HG03175 (cell line): Measurements from ENCODE around the gene PALS2.

Source experiments
- ATAC-seq: cut with Tn5 transposase; IDR thresholded peaks from one replicate; pipeline ENCODE4 v1.9.1; 2021; ENCODE audit warnings: mild to moderate bottlenecking, moderate library complexity; ENCODE audit not compliant: unreplicated experiment

PALS2 gene

DNA sequence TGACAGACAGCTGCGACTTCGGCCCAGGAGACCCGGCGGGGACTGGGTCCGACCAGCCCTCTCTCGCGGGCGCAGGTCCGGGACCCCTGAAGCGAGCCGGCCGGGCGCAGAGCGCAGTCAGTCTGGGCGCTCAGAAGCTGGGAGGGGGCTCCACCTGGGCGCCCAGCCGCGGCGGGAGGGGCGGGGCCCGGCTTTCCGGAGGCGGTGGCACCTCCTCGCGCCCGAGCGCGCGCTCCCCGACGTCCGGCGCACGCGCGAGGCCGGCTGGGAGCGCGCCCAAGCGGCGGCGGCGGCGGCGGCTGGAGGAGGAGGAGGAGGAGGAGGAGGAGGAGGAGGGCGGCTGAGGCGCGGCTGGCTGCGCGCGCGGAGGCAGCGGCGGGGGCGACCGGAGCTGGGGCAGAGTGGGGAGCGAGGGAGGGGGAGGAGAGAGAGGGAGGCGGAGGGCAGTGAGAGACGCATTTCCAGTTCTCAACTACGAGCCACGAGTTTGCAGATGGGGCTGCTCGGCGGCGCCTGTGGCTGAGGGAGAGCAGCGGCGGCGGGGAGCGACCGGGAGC, at the start of gene PALS2:
PALS2 (plus strand) TSS at position 456 of the 557 bp plus-strand sequence. CDS start 50,216 bp downstream, outside the sequence.
- ATAC-seq: peak; percentile 34

- ATAC-seq: no peak
Observed at GRCh38 chr7:24531255-24531654, 42.0 kb upstream of the PALS2 start.

- ATAC-seq: no peak
Observed at GRCh38 chr7:24536682-24537081, 36.6 kb upstream of the PALS2 start.

- ATAC-seq: no peak
Observed at GRCh38 chr7:24540956-24541355, 32.3 kb upstream of the PALS2 start.

DNA sequence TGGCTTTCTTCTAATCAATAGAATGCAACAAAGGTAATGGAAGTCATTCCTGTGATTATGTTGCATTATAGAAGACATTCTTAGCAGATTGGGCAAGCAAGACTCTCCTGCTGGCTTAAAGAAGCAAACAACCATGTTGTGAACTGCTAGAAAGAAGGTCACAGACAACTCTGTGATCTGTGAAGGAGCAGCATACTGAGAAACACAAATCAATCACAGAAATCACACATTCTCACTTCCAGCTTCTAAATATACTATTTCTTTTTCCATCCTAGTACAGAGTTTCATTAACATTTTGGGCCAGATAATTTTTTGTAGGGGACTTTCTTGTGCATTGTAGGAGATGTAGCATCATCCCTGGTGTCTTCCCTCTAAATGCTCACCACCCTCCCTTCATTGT, 28.0 kb upstream of the PALS2 start:
- no peak for ATAC-seq

DNA sequence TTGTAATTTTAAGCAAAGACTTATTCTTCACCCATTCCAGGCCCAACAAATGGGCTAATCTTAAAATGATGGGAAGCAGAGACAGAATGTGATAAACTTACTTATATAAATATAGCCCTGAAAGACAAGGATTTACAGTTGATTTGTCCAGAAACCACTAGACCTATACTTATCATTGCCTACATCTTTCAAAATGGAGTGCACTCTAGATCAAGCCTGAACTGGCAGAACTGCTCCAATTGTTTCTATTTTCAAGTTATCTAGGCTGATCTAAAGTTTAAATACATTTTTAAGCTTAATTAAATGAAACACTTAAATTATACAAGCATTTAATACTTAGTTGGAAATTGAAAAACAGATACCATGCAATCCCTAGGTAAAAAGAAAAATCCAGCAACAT, 24.9 kb upstream of the PALS2 start:
- no peak for ATAC-seq

DNA sequence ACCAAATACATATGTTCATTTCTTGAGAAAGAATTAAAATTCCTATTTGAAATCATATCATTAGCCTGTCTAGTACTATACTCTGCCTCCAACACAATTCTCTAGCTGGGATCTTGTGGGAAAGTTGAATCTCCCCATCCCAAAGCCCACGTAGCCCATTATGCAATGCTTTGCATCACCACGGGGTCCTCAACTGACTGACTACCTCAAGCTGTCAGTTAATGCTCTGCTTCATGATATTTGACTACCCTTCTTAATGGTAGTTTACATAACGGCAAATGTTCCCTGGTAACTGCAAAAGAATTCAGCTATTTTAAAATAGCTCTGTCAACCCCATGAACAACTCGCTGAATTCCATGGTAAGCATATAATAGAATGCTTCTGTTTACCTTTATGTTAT, 23.3 kb upstream of the PALS2 start:
- no peak for ATAC-seq

GRCh38 chr7:24555184-24555583, 18.1 kb upstream of the PALS2 start:
- no peak for ATAC-seq

- no peak for ATAC-seq
Observed at GRCh38 chr7:24555719-24556118, 17.5 kb upstream of the PALS2 start.

DNA sequence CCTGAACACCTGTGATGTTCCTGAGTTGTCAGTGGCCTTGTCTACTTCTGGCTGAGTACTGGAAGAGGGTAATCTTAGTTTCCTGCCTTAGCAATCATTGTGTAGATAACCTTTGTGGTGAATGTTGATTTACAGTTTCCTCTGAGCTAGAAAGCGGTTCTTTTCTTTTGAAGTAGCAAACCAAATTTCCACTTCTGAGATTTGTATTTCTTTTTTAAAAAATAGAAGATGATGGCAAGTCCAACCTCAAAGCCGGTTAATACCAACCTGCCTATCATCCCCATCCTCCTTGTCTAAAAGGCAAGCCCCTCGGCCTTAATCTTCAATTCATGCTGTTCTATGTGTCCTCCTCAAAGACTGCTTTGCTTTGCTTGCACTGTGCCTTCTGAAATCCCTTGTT, 12.5 kb upstream of the PALS2 start:
- ATAC-seq: no peak

GRCh38 chr7:24566274-24566673, 7.0 kb upstream of the PALS2 start:
- no peak for ATAC-seq

DNA sequence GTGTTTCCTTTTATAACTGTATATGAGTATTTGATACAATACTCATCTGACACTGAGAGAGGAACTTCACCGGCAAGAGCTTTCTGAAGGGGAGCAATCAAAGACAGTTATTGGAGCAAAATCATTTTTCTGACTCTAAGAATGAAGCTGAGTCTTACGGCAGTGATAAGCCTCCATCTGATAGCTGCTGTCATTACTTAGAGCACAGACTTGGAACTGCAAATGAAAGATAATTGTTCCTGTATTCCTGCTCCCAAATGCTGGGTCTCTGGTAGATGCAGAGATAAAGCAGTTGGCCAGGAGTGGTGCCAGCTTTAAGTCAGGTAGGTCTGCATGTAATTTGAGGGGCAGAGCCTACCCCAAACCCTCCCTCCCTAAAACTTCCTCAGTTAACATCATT, 2.3 kb upstream of the PALS2 start:
- no peak for ATAC-seq

DNA sequence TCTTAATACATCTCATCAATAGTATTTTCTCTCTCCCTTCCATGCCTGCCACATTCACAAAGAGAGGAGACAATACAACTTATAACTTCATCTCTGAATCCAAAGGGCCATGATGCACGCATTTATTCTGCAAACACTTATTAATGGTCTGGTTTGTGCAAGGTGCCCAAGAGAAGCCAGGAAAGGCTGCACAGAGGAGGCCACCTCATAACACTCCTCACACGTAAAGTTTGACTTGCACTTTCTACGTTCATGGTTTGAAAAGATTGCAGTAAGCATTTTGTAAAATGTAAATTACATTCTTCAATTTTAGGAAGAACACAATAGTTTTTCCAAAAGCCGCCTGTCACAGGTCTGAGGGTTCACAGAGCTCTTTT, 1.2 kb upstream of the PALS2 start:
- no peak for ATAC-seq

- peak; percentile 6 for ATAC-seq
Observed at GRCh38 chr7:24572393-24572996, 757 bp upstream of the PALS2 start.

- ATAC-seq: peak; percentile 23
Observed at GRCh38 chr7:24573554-24574338, 494 bp downstream of the PALS2 start.

DNA sequence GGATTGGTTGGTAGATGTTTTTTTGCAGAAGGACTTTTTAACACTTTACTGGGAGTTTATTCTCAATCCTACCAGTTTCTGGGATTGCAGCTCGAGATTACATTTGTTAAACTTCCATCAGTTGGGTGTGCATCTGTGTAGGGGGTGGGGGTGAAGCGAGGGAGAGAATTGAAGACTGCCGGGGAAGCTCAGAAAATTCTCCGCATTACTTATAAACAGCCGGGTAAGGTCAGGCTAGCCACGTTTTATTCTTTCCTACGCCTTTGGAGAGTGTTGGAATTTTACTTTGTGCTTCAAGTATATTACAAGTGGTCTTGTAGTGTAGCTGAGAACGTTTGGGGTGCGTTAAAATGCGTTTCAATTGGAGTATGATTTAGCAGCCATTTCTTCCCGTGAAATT, 1.1 kb downstream of the PALS2 start:
- ATAC-seq: no peak

- no peak for ATAC-seq
Observed at GRCh38 chr7:24574950-24575349, 1.7 kb downstream of the PALS2 start.

GRCh38 chr7:24576171-24577025, 3.1 kb downstream of the PALS2 start:
- peak; percentile 32 for ATAC-seq

DNA sequence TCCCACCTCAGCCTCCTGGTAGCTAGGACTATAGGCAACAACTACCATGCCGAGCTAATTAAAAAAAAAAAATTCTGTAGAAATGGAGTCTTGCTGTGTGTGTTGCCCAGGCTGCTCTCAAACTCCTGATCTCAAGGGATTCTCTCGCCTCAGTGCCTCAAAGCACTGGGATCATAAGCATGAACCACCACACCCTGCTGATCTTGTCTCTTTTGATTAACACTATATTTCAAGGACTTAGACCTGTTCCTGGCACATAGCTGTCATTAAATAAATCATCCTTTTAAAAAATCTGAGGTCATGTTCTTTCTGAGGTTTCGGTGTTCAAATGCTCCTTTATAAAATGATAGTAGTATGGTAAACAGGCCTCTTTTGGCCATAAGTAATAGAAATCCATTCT, 4.8 kb downstream of the PALS2 start:
- ATAC-seq: no peak

DNA sequence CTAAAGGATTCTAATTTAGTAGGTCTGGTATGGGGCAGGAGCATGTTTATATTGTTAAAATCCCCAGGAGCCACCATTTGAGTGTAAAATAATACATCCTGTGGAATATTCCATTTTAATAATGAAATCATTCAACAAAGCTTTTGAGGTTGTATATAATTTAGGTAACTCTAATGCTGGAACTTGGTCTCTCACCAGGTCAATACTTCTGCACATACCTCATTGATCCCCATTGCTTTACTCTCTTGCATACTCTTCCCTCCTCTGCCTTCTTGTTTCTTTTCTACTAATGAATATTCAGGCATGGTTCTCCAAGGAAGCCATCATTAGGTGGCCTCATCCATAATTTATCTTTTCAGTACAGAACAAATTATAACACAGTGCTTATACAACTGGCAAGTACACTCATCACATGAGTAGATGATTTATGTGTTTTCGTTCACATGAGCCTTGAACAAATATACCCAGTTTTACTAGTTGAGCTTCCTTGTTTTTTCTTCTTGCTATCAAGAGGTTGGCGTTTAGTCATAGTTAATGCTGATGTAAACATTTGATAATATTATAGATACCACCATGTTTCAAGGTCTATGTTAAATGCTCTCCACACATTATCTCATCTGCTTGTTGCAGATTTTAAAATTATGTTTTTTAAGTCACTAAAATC, 7.2 kb downstream of the PALS2 start:
- ATAC-seq: no peak

- ATAC-seq: no peak
Observed at GRCh38 chr7:24582166-24582565, 8.9 kb downstream of the PALS2 start.
